DMS114 treated with DMSO at 0.1 percent for 48 hours (cell line): ENCODE measurements around the gene FUCA2.

Source experiments
- DNase-seq: peaks from one replicate; lab custom pipeline; 2025; ENCODE audit not compliant: unreplicated experiment; lab: John Stamatoyannopoulos, UW

The FUCA2 gene

DNA sequence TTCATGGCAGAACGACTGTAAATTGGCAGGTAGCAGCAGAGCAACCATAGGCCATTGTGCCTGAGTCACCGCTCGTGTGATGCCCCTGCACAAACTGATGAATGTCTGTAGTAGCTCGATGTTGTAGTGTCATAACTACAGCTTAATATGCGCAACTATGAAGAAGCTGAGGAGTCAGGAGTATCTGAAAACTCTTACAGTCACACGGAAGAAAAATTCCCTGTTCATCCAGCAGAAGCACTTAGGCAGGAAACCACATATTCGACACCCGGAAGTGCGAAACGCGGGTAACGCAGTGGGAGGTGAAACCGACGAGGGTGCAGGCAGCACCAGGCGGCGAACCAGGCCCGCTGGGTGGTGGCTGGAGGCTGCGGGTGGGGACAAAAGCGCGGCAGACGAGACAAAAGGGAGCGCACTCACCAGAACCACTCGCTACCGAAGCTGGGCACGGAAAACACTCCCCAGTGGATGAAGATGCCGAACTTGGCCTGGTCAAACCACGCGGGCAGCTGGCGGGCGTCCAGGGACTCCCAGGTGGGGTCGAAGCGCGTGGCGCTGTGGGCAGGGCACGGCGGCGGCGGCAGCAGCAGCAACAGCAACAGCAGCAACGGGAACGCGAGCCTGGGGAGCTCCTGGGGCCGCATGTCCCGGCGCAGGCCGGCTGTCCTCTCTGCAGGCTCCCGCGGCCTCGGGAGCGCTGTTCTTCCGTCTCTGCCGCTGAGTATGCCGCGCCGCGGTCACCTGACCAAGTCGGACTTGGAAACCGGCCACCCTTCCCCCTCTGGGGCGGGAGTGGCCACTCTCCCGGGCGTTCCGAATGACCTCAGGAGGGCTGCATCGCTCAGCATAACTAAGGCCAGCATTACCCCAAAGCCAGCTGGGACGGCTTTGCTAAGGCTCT lies at the start of gene FUCA2:
Gene FUCA2, minus strand, starts transcription at position 730 of the 901 bp plus-strand sequence. Its CDS starts 86 bp downstream, at position 644.
- peak; percentile 31 for DNase-seq

DNA sequence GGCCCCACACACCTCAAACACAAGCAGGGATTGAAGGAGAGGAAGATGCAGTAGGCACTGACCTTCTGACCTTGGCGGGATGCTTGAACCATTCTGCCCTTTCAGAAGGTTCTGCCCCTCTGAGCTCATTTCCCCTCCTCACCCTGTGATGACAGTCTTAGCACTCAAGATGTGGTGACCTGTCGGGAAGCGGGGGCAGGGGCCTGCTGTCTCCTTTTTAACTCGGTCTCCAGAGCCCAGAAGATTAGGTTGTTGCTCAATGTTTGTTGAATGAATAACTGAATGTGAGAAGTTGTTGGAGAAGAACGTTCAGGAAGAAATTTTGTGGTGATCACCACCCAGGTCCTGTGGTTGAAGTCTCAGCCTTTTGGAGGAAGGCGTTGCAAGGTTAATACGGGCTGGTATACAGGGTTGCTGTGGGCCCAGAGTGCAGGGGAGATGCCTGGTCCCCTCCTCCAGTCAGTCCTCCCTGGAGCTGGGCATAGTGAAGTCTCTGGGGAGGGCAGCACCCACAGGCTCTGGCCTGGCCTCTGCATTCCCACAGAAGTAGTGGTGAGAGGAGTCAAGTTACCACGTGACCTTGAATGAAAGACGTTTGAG lies 49.7 kb upstream of the FUCA2 start:
- DNase-seq: no peak

DNA sequence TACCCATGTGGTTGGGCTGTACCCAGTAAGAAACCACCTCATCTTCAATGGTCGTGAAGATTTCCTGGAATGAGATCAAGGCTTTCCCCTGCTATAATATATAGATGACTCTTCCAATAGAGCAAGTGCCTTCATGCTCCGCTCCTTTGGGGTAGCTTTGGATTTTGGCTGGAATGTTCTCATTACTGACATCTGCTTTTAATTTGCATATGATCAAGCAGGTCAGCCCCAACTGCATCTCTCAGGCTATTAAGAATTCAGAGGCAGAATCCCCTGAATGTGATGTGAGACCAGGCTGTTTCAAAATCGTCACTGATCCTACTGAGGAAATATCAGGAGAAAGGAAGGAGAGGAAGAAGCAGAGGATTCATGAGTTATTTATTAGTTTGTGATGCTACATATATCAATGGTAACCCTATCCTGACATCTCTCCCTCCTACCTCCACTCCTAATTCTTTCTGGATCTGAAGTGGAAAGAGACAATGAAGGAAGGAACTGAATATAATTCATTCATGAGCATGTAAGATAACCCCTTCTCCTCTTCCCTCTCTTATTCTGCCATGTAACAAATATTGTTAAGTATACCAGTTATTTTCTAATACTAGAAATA lies 47.6 kb upstream of the FUCA2 start:
- DNase-seq: no peak

GRCh38 chr6:143556529-143556928 lies 45.0 kb upstream of the FUCA2 start:
- DNase-seq: no peak

GRCh38 chr6:143555582-143555981 lies 44.1 kb upstream of the FUCA2 start:
- DNase-seq: no peak

DNA sequence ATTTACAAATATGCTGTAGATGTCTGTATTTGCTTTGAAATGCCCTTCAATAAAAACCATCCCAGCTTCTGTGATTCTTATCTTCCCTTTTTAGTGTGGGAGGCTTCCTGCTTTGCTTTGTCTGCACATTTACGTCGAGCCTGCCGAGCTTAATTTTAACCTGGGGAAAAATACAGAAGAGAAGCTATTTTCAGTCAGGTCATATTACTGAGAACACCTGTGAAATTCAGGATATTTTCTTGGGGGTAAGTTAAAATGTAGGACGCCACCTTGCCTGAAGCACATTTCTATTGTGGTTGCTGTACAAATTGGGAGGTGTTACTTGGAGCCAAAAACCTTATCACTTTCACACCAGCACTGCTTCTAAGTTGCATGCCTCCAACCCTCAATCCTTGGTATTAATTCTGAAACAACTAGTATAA lies 43.6 kb upstream of the FUCA2 start:
- no peak for DNase-seq

- DNase-seq: no peak
Measured at GRCh38 chr6:143553337-143553736, 41.8 kb upstream of the FUCA2 start.

GRCh38 chr6:143549949-143550268 lies 38.4 kb upstream of the FUCA2 start:
- DNase-seq: no peak

DNA sequence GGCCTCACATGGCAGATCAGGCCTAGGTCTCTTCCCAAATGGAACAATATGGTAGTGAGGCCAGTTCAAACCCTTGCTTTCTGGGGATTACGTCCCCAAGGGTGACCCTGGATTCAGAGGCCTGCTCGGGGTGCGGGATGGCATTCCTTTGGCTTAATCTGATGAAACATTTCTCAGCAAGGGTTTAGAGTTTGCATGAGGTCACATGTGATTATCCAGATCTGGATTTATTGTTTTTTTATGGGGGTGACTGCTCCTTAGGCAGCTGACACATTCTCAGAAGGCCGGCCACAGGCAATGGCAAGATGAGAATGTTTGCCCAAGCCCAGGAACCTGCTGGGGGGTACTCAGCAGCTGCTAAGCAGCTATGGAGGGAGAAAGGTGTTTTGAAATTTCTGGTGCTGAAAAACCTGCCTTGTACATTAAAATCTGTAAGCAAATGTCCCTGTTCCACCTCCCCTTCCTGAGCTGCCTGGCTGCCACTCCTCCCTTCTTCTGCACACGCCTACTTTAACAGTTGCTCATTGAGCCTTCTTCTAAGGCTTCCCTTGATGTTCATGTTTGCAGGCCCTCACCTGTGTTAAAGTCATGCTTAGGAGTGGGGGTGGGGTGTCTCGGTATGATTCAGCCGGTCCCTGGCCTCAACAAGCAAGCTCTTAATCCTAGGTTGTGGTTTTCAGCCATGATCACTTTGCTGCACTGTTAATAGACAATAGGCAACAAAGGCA lies 37.9 kb upstream of the FUCA2 start:
- DNase-seq: no peak

GRCh38 chr6:143546599-143546998 lies 35.1 kb upstream of the FUCA2 start:
- DNase-seq: no peak

DNA sequence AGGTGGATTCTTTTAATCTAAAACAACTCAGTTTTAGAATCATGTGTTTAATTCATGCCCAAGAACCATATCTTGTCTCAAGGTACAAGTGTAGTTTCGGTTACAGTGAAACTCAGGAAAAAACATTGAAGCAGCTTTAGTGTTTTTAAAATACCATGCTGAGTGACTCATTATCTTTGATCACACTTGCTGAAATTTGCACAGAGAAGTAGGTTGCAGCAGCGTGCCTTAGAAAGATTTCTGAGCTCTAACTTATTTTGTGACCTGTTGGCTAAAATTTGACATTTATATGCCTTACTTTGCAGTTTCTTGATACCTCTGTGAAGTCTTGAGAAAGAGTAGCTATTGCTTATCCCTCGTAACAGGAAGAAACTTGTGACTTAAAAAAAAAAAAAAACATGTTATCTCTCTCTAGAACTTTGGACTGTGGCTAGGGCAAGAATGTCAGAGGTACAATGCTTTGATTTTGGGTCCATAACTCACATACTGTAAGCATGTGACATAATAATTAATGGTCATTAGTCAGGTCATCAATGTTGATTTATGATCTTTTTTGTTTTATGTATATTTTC lies 34.5 kb upstream of the FUCA2 start:
- DNase-seq: no peak

- DNase-seq: no peak
Measured at GRCh38 chr6:143545165-143545564, 33.6 kb upstream of the FUCA2 start.

GRCh38 chr6:143544011-143544696 lies 32.6 kb upstream of the FUCA2 start:
- no peak for DNase-seq

GRCh38 chr6:143543435-143543834 lies 31.9 kb upstream of the FUCA2 start:
- DNase-seq: no peak

- DNase-seq: no peak
Measured at GRCh38 chr6:143542888-143543287, 31.4 kb upstream of the FUCA2 start.

GRCh38 chr6:143540192-143540591 lies 28.7 kb upstream of the FUCA2 start:
- no peak for DNase-seq

GRCh38 chr6:143539734-143540133 lies 28.2 kb upstream of the FUCA2 start:
- no peak for DNase-seq

DNA sequence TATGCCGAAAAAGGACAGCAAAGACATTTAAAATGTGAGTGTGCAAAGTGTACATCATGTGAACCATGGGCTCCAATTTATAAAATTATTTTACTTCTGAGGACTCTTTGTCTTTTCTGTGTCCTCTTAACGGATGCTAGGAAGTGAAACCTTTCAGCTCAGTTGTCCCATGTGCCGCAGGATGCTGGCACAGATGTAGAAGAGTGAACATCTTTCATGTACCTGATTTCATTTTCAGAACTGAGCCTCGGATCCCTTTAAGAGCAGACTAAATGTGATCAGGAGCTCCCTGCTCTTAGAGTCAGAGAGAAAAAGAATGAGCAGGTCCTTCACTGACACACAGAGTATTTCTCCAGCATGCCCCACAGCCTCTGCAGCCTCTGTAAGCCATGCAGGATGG lies 27.6 kb upstream of the FUCA2 start:
- no peak for DNase-seq

GRCh38 chr6:143538374-143538773 lies 26.9 kb upstream of the FUCA2 start:
- DNase-seq: no peak

DNA sequence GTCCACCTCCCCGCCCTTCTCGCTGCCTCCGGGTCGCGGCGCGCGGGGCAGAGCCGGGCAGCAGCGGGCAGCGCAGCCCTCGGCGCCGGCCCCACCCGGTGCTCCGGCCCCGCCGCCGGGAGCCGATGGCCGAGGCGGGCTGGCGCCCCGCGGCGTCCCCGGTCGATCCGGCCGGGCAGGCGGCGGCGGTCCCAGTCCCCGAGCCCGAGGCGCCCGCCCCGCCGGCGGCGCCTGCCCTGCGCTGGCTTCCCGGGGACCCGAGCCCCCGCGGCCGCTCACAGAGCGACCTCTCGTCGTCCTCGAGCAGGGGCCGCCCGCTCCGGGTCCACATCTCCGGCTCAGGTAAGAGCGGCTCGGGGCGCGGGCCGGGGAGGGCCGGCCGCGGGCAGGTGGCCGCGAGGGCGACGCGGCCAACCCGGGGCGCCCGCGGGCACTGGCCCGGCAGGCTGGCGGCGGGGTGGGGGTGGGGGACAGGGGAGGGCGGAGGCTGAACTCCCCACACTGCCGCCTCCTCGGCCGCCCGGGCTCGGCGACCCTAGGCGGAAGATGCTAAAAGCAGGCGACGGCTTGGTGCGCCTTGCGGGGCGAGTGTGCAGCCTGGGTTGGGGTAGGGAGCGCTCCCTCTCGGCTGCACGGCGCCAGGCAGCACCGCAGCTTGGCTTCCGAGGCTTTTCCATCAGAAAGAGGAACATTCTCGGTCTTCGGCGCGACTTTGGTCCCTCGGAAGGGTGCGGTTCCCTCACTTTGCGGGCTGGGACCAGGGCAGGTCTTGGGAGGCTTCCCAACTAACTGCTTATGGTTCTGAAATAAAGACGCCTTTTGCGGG lies 25.6 kb upstream of the FUCA2 start:
- no peak for DNase-seq
